Measurements from ENCODE around the gene COP1.
"Not testable (repeated sequence)": the region's sequence is repeated elsewhere in the genome, so short reads cannot be mapped to it uniquely, and the experiment has no call there.

Gene COP1

GRCh38 chr1:176029609-176030008, 177.5 kb downstream of the COP1 start:
- no peak for DNase-seq

DNA sequence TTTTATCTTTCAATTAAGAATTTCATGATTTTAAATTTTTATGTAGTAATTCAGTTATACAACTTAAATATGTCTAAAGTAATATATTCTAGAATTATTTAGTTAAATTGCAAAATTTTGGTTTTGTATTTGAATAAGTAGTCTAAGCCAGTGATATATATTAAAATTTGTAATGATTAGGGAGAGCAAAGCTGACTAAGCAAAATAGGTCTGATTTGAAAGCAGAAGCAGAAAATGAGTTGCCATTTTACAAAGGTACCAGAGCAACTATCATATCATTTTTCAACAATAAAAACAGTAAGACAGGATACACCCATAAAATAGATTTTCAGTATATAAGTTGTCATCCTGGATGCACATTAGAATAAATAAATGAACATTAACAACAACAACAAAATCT, 177.9 kb downstream of the COP1 start:
- no peak for DNase-seq

DNA sequence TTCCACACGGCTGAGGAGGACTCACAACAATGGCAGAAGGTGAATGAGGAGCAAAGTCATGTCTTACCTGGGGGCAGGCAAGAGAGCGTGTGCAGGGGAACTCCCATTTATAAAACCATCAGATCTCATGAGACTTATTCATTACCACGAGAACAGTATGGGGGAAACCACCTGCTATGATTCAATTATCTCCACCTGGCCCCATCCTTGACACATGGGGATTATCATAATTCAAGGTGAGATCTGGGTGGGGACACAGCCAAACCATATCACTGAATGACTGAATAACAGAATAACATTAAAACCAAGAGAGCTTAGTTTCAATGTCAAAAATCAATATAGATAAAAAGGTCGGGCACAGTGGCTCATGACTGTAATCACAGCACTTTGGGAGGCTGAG, 179.2 kb downstream of the COP1 start:
- not testable (repeated sequence) for DNase-seq

GRCh38 chr1:176022574-176022973, 184.5 kb downstream of the COP1 start:
- no peak for DNase-seq

DNA sequence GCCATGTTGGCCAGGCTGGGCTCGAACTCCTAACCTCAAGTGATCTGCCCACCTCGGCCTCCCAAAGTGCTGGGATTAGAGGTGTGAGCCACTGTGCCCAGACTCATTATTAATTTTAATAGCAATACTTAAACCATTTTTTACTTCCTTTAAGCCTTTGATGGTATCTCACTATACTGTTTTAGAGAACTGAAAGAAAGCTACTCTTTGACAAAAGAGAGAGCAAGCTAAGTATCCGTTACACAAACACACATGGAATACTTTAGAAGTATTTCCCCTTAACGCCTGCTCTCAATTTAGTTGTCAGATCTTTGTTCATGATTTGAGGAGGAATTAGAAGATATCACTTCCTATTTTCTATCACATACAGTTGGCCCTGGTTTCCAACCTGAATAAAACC, 189.4 kb downstream of the COP1 start:
- DNase-seq: no peak

DNA sequence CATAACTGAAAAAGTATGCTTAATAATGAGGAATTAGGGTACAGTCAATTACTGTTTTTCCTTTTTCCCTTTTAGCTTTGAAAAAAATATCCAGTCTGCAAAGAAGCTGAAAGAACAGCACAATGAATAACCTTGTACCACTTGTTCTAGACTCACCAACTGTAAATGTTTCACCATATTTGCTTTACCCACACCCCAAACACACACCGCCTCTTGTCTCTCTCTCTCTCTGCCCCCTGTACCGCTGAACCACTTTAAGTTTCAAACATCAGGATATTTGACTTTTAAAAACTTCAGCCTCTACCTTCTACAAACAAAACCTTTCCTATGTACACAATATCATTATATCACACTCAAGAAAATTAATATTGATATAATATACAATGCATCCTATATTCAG, 197.1 kb downstream of the COP1 start:
- no peak for DNase-seq

- not testable (repeated sequence) for DNase-seq
These were observed 199.2 kb downstream of the COP1 start for GRCh38 chr1:176007756-176008389.

DNA sequence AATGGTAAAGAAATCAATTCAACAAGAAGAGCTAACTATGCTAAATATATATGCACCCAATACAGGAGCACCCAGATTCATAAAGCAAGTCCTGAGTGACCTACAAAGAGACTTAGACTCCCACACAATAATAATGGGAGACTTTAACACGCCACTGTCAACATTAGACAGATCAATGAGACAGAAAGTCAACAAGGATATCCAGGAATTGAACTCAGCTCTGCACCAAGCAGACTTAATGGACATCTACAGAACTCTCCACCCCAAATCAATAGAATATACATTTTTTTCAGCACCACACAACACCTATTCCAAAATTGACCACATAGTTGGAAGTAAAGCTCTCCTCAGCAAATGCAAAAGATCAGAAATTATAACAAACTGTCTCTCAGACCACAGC, 212.4 kb downstream of the COP1 start:
- DNase-seq: not testable (repeated sequence)

DNA sequence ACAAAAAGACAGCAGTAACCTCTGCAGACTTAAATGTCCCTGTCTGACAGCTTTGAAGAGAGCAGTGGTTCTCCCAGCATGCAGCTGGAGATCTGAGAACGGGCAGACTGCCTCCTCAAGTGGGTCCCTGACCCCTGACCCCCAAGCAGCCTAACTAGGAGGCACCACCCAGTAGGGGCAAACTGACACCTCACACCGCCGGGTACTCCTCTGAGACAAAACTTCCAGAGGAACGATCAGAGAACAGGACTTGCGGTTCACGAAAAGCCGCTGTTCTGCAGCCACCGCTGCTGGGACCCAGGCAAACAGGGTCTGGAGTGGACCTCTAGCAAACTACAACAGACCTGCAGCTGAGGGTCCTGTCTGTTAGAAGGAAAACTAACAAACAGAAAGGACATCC, 214.3 kb downstream of the COP1 start:
- DNase-seq: not testable (repeated sequence)

GRCh38 chr1:175992202-175992601, 214.9 kb downstream of the COP1 start:
- not testable (repeated sequence) for DNase-seq

GRCh38 chr1:175984813-175985212, 222.3 kb downstream of the COP1 start:
- DNase-seq: no peak

DNA sequence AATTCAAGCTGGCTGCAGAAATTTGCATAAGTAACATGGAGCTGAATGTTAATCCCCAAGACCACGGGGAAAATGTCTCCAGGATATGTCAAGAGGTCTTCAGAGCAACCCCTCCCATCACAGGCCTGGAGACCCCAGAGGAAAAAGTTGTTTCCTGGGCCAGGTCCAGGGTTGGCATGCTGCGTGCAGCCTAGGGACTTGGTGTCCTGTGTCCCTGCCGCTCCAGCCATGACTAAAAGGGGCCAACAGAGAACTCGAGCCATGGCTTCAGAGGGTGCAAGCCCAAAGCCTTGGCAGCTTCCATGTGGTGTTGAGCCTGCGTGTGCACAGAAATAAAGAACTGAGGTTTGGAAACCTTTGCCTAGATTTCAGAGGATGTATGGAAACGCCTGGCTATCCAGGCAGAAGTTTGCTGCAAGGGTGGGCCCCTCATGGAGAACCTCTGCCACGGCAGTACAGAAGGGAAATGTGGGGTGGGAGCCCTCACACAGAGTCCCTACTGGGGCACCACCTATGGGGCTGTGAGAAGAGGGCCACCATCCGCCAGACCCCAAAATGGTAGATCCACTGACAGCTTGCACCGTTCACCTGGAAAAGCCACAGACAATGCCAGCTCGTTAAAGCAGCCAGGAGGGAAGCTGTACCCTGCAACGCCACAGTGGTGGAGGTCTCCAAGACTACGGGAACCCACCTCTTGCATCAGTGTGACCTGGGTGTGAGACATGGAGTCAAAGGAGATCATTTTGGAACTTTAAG, 222.9 kb downstream of the COP1 start:
- DNase-seq: no peak

GRCh38 chr1:175983363-175983762, 223.7 kb downstream of the COP1 start:
- DNase-seq: not testable (repeated sequence)

GRCh38 chr1:175981128-175981527, 226.0 kb downstream of the COP1 start:
- no peak for DNase-seq

GRCh38 chr1:175978926-175979325, 228.2 kb downstream of the COP1 start:
- DNase-seq: no peak

- no peak for DNase-seq
These were observed 228.6 kb downstream of the COP1 start for GRCh38 chr1:175978476-175978875.

GRCh38 chr1:175976865-175977642, 230.0 kb downstream of the COP1 start:
- no peak for DNase-seq

GRCh38 chr1:175969231-175969630, 237.9 kb downstream of the COP1 start:
- DNase-seq: no peak

- no peak for DNase-seq
These were observed 238.5 kb downstream of the COP1 start for GRCh38 chr1:175968486-175969172.

DNA sequence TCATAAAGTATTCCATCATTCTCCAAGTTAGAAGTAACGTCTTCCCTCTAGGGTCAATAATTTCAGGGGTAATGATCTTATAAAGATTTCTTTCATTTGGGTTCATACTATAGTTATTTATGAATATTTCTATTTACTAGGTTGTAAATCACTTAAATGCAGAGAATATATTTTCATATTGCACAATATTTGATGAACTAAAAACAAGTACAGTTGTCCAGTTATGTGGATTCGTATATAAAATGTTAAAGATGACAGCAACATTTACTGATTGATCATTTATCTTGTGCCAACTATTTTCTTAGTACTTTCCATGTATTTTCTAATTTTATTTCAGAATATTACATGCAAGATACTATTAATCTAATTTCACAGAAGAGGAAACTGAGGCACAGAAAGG, 243.3 kb downstream of the COP1 start:
- no peak for DNase-seq

DNA sequence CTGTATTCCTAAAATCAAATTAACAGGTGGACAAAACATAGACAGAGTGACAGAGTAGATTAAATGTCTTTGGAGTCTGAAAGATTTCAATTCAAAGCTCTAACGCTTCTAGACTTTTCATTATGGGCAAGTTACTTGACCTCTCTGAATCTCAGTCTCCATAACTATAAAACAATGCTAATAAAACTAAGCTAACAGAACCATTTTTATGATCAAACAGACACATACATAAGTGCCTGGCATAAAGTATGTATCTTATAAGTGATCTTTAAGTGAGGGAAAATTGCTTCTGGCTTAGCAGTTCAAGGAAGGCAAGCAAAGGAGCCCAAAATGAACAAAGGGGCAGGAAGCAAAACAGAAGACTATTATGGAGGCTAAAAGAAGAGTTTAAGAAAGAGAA, 246.9 kb downstream of the COP1 start:
- no peak for DNase-seq

- no peak for DNase-seq
These were observed 255.5 kb downstream of the COP1 start for GRCh38 chr1:175951627-175952026.

DNA sequence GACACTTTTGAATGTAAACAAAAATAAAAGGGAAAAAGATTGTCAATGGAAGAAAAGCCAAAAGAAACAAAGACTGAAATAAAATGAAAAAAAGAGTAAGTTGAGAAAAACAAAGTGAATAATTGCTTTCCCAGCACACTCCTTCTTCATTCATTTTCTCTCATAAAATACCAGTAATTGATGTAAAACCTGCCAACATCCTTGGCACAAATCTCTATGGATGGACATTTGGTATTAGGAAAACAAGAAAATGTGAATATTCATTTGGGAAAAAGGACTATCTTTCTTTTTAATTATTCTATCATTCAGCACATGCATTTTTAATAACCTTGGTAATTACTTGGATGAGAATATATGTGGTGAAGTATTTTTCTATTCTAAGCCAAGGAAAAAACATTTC, 259.3 kb downstream of the COP1 start:
- no peak for DNase-seq

All from NCI-H1694 treated with DMSO at 0.1 percent for 48 hours (cell line).